HG03460 (cell line): ENCODE measurements around the gene IPO11.

Experiments used
- ATAC-seq: cut with Tn5 transposase; IDR thresholded peaks from one replicate; pipeline ENCODE4 v1.9.1; 2021; ENCODE audit not compliant: unreplicated experiment

The IPO11 gene

DNA sequence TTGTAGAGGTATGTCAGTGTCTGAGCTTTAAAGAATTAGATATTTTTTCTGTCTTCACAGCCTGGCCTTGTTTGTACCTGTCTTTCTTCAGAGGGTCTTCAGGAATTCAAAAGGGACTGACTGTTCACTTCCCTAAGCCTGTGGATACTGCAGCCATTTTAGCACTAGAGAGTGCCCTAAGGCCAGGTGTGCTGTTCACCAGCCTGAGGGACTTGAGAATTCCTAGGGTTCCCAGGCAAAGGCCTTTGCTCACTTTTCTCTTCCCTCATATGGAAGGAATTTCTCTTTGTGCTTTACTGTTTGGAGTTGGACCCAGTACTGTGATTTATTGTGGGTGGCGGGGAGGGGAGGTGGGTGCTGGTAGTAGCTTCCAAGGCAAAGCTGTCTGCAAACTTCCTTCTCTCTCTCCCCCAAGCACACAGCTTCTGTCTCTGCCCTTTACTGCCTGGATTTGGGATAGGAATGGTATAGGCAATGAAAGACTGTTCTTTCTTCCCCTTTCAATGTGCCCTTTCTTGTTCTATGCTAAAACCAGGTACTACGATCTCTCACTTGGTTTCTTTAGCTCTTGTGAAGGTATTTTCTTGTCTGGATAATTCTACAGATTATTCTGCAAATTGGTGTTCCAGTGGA is 156.4 kb downstream of the IPO11 start:
- no peak for ATAC-seq

DNA sequence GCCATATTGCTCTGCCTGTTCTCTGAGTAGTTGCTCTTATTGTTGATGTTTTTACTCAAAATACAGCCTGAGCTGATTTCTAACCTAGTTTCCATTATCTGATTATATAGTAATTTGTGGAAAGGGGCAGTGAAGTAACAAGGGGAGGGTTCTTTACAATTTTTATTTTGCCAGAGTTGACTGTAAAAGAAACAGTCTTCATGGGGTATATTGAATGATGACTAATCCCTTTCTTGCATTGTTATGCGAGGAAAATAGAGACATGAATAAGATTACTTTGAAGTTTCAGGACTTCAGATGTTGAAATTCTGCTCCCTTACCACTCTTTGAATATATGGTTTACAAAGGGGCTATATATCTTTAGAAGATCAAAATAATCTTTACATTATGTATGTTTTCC is 156.9 kb downstream of the IPO11 start:
- no peak for ATAC-seq

DNA sequence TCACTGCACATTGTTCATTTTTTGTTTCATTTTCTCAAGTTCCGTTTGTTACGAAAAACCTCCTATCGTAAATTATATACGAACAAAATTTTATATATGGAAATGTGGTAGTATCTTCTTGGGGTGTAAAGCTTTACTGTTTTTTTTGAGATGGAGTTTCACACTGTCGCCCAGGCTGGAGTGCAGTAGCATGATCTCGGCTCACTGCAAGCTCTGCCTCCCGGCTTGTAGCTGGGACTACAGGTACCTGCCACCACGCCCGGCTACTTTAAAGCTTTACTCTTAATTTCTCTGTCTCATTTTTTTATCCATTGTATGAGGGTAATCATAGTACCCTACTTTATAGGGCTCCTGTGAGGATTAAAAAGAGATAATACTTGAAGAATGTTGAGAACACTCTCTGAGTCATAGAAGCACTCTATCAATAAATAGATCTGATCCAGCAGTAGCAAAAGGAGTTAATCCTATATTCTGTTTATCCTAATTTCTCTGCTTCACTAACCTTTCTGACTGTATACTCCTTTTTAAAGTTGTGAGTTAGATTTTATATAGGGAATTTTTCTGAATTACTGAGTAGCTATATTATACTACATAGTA is 160.5 kb downstream of the IPO11 start:
- no peak for ATAC-seq

DNA sequence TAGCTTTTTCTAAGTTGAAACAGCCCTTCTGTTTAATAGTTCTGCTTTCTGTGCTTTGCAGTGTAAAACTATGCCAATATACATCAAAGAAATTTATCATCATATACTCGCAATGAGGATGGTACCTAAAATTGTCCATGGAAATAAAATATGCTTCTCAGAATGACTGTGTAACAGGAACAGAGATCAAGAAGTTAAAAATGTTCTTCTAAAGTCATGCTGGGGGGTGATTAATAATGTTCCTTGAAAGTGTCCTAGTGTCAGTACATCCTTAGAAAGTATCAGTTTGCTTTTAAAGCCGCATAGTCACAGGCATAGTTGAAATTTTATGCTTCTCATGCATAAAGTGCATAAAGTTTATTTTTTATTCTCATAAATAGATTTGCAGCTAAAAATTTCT is 162.0 kb downstream of the IPO11 start:
- peak; percentile 42 for ATAC-seq

DNA sequence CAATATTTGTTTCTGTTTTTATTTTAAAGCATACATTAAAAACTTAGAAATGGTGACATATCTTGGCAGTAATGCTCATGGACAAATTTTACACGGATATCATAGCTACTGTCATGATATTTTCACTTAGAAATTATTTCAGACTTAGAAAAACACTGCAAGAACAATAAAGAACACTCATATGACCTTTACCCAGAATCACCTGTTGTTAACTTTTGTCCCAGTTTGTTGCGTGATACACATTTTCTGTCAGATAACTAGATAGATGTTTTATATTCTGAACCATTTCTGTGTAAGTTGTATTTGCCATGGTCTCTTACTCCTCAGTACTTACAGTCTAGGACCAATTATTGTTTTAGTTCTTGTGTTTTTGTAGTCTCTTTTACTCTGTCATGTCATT is 162.5 kb downstream of the IPO11 start:
- no peak for ATAC-seq

DNA sequence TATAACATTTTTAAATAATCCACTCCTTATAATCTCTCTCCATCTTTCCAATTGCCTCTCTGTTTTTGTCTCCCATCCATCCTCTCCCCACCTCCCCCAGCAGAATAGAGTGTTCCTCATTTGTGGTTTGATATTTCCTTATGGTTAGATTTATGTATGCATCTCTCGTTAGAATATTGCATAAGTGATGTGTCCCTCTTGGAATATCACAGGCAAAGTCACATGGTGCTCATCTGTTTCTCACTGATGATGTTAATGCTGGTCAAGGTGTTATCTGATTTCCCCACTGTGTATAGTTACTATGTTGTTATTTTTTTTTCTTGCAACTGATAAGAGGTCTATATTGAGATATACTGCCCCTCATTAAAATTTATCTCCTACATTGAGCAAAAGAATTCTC is 162.9 kb downstream of the IPO11 start:
- ATAC-seq: no peak

DNA sequence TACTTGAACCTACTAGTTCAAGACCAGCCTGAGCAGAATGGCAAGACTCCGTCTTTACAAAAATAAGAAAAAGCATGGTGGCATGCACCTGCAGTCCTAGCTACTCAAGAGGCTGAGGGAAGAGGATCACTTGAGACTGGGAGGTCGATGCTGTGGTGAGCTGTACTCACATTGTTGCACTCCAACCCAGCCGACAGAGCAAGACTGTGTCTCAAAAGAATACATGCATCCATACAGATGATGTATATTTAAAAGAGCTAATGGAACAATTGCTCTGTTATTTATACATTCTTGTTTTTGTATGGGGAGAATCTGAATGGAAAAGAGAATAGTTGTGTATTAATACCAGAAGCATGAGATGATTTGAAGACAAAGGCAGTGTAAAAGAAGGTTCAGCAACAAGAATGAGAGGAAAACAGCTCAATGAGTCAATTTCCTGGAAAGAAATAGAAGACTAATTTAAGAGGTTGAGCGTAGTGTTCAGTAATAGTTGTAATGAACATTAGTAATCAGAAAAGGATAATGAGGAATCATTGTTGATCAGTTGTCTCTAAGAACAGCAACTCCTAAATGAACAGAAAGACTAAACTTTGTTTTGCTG is 164.1 kb downstream of the IPO11 start:
- no peak for ATAC-seq

DNA sequence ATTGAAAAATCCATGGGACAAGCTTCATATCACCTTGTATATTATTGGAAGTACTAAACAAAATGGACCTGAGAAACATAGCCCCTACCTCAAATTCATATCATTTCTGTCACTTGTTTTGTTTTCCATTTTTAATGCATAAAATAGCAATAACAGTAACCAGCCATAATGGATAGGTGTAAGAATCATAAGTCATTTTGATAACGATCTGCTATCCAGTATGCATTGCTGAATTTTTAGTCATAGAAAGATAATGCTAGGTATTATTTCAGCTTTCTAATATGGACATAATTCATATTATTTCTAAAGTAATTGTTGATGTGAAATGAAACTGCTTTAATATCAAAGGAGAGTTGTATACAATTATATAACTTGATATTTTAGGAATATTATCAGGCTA is 164.9 kb downstream of the IPO11 start:
- no peak for ATAC-seq

DNA sequence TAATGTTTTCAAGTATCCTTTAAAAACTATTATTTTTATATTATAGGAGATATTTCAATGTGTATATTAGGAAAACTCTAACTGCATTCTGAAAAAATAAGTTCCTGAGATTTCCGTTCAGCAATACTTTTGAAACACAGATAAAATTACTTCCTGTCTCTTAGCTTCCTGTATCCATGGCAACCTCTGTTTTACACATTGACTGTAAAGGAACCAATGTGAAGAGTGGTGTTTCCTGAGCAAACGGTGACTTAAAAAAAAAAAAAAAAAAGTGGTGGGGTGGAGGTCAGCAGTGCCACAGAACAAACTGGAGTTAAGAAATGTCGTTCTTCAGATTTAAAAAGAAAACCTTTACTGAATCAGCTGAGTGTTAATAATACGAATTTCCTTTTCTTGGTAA is 166.0 kb downstream of the IPO11 start, which contains the start of gene LRRC70:
Gene LRRC70 (plus strand): TSS at position 280 of the 400 bp plus-strand sequence. CDS start 620 bp downstream, outside the sequence.
- ATAC-seq: peak; percentile 80

DNA sequence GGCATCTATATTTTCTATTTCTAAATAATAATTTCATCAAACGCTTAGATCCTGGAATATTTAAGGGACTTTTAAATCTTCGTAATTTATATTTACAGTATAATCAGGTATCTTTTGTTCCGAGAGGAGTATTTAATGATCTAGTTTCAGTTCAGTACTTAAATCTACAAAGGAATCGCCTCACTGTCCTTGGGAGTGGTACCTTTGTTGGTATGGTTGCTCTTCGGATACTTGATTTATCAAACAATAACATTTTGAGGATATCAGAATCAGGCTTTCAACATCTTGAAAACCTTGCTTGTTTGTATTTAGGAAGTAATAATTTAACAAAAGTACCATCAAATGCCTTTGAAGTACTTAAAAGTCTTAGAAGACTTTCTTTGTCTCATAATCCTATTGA is 167.2 kb downstream of the IPO11 start:
- no peak for ATAC-seq

DNA sequence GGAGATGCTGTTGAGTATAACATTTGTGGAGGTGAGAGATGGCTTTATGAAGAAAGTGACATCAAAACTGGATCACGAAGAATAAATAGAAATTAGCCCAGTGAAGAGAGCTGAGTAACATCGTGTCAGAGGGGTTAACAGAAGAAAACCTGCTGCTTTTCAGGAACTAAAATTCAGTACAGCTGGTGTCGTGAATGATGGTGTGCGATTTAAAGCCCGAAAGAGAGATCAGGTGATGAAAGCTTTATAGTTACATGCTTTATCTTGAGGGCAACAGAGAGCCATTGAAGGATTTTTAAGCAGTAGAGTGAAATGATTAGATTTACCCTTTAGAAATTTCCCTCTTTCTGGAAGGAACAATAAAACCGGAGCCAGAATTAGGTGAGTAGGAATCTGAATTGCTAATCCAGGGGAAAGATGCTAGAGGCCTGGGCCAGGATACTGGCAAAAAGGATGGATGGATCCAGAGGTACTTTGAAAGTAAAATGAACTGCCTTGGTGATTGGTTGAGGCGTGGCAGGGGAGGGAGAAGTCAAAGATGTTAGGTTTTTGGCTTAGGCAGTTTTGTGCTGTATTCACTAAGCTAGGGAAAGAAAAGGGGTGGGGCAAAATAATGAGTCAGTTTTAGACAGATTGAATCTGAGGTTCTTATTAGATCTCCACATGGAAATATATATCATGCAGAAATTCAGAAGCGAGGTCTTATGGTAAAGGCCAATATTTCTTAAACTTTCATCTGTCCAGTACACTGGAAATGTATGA is 169.5 kb downstream of the IPO11 start:
- ATAC-seq: no peak

DNA sequence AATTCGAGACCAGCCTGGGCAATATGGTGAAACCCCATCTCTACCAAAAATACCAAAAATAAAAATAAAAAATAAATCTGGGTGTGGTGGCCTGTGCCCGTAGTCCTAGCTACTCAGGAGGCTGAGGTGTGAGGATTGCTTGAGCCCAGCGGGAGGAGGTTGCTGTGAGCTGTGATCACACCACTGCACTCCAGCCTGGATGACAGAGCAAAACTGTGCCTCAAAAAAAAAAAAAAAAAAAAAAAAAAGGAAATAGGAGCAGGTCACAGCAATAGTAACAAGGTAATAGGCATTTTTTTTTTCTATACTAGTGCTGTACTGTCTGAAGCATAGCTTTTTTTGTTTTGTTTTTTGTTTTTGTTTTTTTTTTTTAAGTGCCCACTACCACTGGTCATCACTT is 171.8 kb downstream of the IPO11 start:
- no peak for ATAC-seq

DNA sequence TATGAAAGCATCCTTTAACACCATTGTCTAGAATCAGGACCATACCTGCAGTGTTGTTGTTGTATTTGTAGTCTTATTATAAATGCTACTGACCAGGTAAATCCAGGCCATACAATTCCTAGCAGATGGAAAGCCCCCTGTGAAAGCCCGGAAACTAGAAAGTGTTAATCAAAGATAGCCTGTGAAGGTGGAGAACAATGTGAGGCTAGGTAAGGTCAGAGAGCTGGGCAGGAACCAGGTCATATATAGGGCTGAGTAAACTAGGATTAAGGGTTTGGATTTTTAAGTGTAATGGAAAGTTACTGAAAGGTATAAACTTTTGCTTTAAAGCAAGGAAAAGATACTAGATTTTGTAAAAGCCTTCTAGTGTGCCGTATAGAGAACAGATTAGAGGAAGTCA is 172.7 kb downstream of the IPO11 start:
- ATAC-seq: no peak

DNA sequence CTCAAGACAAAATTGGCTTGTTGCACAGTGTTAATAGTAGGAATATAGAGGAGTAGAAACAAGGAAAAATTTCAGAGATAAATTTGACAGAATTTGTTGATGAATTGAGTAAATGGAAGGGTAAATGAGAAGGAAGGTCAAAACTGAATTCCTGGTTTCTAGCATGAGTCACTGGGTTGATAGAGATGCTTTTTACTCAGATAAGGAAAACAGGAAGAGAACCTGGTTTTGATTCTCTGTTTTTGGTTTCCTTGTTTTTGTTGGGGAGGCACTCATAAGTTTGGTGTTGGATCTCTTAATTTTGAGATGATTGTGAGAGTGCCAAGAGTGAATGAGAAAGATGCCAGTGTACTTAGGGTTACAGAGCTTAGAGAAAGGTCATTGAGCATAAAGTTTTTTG is 173.2 kb downstream of the IPO11 start:
- ATAC-seq: no peak

DNA sequence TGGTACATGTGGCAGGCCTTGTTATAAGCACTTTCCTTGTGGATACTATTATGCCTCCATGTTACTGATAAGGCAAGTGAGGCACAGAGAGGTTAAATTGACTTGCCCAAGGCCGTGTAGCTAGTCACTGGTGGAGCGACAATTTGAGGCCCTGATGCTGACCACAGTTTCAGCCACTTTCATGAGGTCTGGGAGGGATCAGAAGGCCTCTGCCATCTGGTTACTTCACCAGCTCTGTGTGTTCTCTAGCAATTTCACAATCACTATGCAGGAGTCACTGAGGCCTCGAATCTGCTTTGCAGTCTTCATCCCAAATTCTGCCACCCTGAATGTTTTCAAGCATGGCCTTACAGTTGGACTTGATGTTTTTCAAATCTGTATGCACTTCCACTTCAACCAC is 175.2 kb downstream of the IPO11 start:
- ATAC-seq: no peak

DNA sequence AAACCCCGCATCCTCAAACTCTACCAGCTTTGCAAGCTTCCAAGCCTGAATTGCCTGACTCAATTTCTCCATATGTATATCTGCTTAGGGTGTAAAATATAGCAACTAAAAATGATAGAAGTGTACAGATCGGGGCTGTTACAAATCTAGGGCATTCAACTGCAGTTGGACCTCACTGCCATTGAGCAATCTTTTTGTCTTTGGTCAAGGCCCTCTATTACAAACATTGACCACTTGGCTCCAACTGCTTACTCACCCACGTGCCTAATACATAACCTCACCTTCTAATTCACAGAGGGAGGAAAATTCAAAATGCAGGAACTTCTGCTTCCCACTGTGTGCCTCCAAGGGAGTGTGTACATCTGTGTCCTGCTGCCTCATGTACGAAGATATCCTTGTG is 176.1 kb downstream of the IPO11 start:
- ATAC-seq: no peak

DNA sequence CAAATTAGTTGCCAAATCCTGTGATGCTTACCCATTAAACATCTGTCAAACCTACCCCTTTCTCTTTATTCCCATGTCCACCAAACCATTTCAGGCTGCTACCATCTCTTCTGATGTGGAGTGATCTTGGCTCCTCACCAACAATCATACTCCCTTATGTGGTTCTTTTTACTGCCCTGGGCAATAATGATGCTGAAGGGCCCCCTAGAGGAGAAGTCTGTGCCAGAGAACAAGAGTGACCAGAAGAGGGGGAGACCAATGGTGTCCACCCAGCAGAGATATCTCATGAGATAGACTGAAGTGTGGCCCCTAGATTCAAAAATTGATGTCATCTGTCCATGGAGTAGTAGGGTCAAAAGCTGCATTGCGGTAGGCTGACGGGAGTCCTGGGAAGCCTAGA is 176.9 kb downstream of the IPO11 start:
- ATAC-seq: no peak

DNA sequence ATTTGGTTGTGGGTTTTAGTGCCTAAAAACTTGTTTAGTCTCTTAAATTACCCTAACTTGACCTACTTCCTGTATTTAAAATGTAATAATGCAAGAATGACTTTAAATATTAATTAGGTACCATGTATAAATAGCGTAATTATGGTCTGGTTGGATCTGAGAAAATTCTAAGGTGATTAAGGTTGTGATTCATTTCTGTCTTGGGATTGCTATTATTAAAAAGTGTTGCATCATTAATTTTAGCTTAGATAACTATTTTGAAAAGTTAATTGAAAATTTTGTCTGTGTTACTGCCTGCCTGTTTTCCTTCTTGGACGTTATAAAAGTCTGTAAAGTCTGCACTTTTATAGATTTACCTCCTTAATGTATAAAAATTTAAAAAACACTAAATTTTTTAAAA is 177.8 kb downstream of the IPO11 start:
- no peak for ATAC-seq

DNA sequence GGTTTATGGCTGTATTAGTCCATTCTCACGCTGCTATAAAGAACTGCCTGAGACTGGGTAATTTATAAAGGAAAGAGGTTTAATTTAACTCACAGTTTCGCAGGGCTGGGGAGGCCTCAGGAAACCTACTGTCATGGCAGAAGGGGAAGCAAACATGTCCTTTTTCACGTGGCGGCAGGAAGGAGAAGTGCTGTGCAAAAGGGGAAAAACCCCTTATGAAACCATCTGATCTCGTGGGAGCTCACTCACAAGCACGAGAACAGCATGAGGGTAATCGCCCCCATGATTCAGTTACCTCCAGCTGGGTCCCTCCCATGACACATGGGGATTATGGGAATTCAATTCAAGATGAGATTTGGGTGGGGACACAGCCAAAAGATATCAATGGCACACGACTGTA is 180.0 kb downstream of the IPO11 start:
- ATAC-seq: no peak

DNA sequence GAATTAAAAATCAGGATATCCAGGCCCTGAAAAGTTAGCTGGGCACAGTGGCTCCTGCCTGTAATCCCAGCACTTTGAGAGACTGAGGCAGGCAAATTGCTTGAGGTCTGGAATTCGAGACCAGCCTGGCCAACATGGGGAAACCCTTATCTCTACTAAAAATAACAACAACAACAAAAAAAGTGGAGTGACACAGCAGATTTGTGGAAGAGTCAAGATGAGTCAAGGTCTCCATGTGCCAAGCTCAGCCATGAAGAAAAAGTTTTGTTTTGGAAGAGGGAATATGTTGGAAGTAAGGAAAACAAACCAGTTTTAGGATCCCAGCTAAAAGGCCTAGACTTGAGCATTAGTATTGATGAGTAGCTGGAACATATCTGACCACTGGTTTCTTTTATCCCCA is 180.8 kb downstream of the IPO11 start:
- ATAC-seq: no peak

DNA sequence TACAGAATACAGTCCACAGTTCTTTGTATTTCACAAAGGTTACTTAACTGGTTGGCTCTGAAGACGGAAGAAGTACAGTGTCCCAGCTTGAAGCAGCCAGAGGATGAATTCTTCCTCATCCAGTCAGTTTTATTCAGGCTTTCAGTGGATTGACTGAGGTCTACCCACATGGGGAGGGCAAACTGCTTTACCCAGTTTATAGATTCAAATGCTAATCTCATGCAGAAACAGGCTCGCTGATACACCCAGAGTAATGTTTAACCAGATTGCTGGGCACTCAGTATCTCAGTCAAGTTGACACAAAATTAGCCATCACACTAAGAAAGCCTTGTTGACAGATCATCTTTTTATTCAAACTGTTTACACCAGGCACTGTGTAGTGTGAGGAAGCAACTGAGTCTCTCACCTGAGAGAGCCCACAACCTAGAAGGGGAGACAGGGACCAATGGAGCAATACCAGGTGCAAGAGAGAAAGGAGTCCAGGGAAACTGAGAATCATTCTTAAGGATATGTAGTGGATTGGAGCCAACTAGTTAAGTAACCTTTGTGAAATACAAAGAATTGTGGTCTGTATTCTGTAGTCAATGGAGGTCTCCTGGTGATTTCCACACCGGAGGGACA is 181.9 kb downstream of the IPO11 start:
- ATAC-seq: no peak

DNA sequence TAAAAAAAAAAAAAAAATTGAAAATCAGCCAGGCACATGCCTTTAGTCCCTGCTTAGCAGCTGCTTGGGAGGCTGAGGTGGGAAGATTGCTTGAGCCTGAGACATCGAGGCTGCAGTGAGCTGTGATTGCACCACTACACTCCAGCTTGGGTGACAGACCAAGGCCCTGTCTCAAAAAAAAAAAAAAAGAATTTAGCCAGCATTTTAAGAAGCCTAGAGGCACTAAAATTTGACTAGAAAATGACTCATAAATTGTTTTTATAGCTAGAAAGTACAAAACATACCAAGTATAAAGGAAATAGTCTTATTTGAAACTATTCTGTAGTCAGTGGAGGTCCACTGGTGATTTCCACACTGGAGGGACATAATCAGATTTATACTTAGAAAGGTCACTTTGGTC is 183.5 kb downstream of the IPO11 start:
- ATAC-seq: no peak
